GM21423 (cell line): ENCODE results near the gene ZKSCAN2.

Experiments
- ATAC-seq: cut with Tn5 transposase; IDR thresholded peaks from one replicate; pipeline ENCODE4 v1.9.1; 2021; ENCODE audit warnings: mild to moderate bottlenecking, moderate library complexity; ENCODE audit not compliant: unreplicated experiment

The ZKSCAN2 gene

GRCh38 chr16:25257470-25257955, at the start of gene ZKSCAN2:
Gene ZKSCAN2, minus strand, starts transcription at chr16:25257845. Its CDS starts 718 bp downstream, at chr16:25257127.
- peak; percentile 81 for ATAC-seq

DNA sequence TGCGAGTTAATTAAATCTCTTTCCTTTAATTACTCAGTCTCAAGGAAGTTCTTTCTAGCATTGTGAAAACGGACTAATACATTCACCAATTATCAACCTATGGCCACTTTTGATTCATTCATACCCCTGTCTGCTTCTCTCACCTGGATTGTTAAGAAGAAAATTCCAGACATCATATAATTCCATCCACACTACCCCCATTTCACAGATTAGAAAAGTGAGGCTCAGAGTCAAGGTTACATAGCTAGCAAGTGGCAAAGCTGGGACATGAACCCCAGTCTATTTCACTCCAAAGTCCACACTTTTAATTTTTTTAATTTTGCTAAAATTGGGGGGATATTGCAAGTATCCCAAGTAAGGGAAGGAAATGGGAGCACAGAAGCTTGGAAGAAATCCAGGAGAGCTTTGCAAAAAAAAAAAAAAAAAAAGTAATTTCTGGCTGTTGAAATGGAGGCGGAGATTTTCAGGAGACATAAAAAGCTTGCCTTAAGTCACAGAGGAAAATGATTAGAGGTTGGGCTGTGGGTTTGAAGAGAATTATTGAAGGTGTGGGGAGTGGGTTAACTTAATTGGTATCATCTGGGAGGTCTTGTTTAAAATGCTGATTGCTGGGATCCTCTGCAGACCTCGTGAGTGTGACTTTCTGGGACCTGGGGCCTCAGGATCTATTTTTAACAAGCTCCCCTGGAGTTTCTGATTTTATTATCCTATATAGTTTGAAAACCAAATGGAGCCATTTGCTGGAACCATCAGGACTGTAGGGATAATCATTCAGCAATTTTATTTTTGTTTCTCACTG, 42.3 kb upstream of the ZKSCAN2 start:
- no peak for ATAC-seq

DNA sequence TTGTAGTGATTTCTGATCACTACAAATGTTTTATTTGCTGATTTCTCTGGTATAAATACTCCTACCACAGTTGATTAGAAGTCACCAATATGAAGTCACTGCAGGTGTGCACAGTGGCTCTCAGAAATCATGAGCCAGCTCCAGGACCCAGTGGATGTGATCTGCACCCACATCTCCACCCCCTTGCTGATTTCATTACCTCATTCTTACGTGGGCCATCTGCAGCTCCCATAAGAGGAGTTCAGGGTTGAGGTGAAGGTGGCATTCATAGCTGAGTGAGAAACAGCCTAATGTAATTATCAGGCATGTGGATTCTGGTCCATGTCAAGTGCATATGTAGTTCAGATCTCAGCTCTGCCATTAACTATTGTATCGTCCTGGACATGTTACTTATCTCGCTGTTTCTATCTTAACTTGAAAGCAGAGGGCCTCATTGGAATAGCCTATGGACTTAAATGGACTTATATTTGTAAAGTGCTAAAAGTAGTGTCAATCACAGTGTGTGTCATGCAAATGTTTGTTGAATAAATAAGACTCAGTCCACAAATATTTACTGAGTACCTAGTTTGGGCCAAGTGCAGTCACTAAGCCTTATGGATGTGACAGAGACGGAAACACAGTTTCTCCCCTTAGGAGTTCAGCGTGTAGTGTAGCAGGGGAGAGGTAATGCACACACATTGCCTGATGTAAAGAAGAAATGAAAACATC, 40.7 kb upstream of the ZKSCAN2 start:
- ATAC-seq, result no peak

GRCh38 chr16:25297151-25297787, 39.6 kb upstream of the ZKSCAN2 start:
- ATAC-seq, result no peak

GRCh38 chr16:25291580-25291979, 33.9 kb upstream of the ZKSCAN2 start:
- ATAC-seq, result no peak

DNA sequence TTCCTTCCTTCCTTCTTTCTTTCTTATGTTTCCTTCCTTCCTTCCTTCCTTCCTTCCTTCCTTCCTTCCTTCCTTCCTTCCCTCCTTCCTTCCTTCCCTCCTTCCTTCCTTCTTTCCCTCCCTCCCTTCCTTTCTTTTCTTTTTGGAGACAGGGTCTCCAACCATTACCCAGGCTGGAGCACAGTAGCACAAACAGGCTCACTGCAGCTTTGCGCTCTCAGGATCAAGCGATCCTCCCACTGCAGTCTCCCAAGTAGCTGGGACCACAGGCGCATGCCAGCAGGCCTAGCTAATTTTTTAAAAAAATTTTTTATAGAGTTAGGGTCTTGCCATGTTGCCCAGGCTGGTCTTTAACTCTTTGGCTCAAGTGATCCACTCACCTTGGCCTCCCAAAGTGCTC, 31.8 kb upstream of the ZKSCAN2 start:
- ATAC-seq, result no peak

GRCh38 chr16:25279491-25279890, 21.8 kb upstream of the ZKSCAN2 start:
- ATAC-seq, result no peak

GRCh38 chr16:25271421-25271820, 13.8 kb upstream of the ZKSCAN2 start:
- ATAC-seq, result no peak

DNA sequence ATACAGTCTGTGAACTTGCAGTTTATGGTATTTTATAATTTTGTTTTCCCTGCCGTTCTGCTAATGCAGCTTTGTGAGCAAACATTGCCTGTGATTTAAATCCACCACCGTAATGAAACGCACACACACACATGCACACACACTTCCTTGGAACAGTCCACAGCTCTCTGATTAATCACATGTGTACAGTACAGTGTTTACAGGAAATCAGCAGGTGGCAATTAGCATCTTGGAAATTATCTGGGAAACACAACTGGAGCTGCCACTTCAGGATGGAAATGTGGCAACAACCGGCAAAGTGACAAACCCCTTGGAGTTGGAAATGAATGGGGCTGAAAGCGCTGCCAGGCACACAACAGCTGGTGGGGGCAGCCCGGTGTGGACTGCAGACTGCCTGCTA, 12.9 kb upstream of the ZKSCAN2 start:
- no peak for ATAC-seq

- no peak for ATAC-seq
Measured at GRCh38 chr16:25269879-25270278, 12.2 kb upstream of the ZKSCAN2 start.

- no peak for ATAC-seq
Measured at GRCh38 chr16:25265968-25266367, 8.3 kb upstream of the ZKSCAN2 start.

DNA sequence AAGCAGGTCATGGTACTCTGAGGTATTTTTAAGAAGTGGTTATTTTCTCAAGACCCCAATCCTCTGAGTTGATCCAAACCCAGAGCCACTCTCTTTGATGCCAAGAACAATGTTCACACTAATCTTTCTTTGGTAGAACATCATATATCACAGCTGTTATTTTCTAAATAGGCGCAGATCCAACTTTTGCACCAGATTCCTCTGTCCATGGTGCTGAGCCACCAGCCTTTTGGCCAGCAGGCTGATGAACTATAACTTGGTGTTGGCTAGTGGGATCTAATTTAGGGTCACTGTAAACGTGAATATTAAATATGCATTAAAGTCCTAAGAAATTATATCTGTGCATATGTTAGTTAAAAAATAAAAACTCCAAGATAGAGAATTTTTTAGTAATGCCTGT, 7.0 kb upstream of the ZKSCAN2 start:
- ATAC-seq, result no peak

GRCh38 chr16:25260416-25260815, 2.8 kb upstream of the ZKSCAN2 start:
- ATAC-seq, result no peak

DNA sequence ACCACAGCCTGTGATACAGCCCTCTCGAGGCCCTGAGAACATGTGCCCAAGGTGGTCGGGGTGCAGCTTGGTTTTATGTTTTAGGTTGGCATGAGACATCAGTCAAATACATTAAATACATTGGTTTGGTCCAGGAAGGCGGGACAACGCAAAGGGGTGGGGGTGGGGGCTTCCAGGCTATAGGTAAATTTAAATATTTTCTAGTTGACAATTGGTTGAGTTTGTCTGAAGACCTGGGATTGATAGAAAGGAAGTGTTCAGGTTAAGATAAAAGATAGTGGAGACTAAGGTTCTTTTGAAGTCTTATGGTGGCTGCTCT, 1.2 kb upstream of the ZKSCAN2 start:
- no peak for ATAC-seq

- peak; percentile 38 for ATAC-seq
Measured at GRCh38 chr16:25257956-25258860, 563 bp upstream of the ZKSCAN2 start.

DNA sequence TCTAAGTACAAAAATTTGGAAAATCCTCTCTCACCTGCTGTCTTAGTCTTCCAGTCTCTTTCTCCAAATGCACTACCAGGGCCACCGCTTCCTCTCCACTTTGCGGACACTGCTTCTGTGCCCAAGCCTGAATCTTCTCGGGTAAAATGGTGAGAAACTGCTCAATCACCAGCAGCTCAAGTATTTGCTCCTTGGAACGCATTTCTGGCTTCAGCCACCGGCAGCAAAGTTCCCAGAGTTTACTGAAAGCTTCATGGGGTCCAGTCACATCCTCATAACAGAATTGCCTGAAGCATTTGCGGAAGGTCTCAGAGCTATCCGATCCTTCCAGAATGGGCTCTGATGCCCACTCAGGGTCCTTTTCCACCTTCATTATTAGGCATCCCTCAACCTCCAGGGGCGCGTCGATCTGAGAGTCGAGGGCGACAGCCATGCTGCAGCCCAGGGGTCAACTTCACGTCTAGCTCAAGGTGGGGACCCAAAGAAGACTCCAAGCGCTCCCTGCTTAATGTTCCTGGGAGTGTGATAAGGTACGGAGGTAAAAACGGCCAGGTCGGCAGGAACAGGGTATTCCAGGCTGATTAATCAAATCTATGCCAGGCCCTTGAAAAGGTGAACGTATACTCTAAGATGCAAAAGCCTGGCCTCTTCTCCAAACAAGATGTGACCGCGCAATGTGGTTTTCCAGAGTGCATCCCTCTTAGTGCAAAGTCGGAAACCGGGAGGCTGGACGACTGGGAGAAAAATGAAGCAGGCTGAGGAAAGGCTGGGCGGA, 763 bp downstream of the ZKSCAN2 start:
- peak; percentile 1 for ATAC-seq

GRCh38 chr16:25253322-25253721, 4.3 kb downstream of the ZKSCAN2 start:
- ATAC-seq, result no peak

DNA sequence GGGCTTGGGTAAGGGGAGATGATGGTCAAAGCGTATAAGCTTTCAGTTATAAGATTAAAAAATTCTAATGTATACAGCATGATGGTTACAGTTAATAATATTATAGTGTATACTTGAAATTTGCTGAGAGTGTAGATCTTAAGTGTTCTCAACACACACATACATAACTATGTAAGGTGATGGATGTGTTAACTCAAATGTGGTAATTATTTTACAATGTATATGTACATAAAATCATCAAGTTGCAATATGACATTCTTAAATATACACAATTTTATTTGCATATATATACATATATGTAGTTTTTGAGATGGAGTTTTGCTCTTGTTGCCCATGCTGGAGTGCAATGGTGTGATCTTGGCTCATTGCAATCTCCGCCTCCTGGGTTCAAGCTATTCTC, 7.2 kb downstream of the ZKSCAN2 start:
- ATAC-seq, result no peak

GRCh38 chr16:25235991-25236390, 21.7 kb downstream of the ZKSCAN2 start:
- no peak for ATAC-seq

DNA sequence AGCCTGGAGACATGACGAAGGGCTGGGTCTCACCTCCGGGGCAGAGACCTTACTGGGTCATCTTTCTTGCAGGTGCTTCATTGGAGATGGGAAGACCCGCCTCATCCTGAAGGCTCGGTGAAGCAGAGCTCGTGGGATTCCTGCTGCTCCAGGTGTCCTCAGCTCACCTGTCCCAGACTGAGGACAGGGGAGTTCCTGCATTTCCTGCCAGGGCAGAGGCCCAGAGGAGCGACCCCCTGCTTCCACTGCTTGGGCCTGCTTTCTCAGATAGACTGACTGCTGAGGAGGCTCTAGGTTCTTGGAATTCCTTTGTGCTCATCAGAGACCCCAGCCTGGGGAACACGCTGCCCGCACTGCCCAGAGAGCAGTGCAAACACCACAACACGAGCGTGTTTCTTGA, 29.3 kb downstream of the ZKSCAN2 start:
- no peak for ATAC-seq
